T follicular helper cell (primary cell): ENCODE measurements around the gene POM121.
"Not testable (repeated sequence)": the region's sequence is repeated elsewhere in the genome, so short reads cannot be mapped to it uniquely, and the experiment has no call there.

Experiments used
- DNase-seq: peaks from one replicate; pipeline ENCODE4 v3.0.0-alpha.2; 2020; ENCODE audit warnings: low read depth

POM121 gene

GRCh38 chr7:72949276-72949675 lies 24.4 kb downstream of the POM121 start:
- DNase-seq = not testable (repeated sequence)

GRCh38 chr7:72949686-72950085 lies 24.8 kb downstream of the POM121 start:
- DNase-seq = not testable (repeated sequence)

- not testable (repeated sequence) for DNase-seq
Measured at GRCh38 chr7:72950432-72950831, 25.5 kb downstream of the POM121 start.

- not testable (repeated sequence) for DNase-seq
Measured at GRCh38 chr7:72953901-72954562, 29.1 kb downstream of the POM121 start.

- DNase-seq = not testable (repeated sequence)
Measured at GRCh38 chr7:72954563-72955198, 29.8 kb downstream of the POM121 start.

- DNase-seq = not testable (repeated sequence)
Measured at GRCh38 chr7:72960029-72960428, 35.1 kb downstream of the POM121 start.

- DNase-seq = not testable (repeated sequence)
Measured at GRCh38 chr7:72960626-72961345, 35.9 kb downstream of the POM121 start.

GRCh38 chr7:72961346-72961650 lies 36.4 kb downstream of the POM121 start:
- DNase-seq = not testable (repeated sequence)

GRCh38 chr7:72963056-72963455 lies 38.2 kb downstream of the POM121 start:
- DNase-seq = not testable (repeated sequence)

GRCh38 chr7:72965186-72965975 lies 40.5 kb downstream of the POM121 start:
- not testable (repeated sequence) for DNase-seq

- not testable (repeated sequence) for DNase-seq
Measured at GRCh38 chr7:72966892-72967291, 42.0 kb downstream of the POM121 start.

- not testable (repeated sequence) for DNase-seq
Measured at GRCh38 chr7:72968980-72969516, 44.2 kb downstream of the POM121 start, which contains the start of gene TRIM74. TRIM74 (minus strand) TSS chr7:72969466; CDS start chr7:72966157, 3,309 bp downstream.

- DNase-seq = not testable (repeated sequence)
Measured at GRCh38 chr7:72969688-72970087, 44.8 kb downstream of the POM121 start.

GRCh38 chr7:72971505-72971904 lies 46.6 kb downstream of the POM121 start:
- not testable (repeated sequence) for DNase-seq

GRCh38 chr7:72974781-72975180 lies 49.9 kb downstream of the POM121 start:
- DNase-seq = not testable (repeated sequence)

- DNase-seq = not testable (repeated sequence)
Measured at GRCh38 chr7:72975656-72976286, 50.9 kb downstream of the POM121 start.

GRCh38 chr7:72976434-72976833 lies 51.5 kb downstream of the POM121 start:
- not testable (repeated sequence) for DNase-seq

GRCh38 chr7:72980382-72980781 lies 55.5 kb downstream of the POM121 start:
- not testable (repeated sequence) for DNase-seq

- DNase-seq = not testable (repeated sequence)
Measured at GRCh38 chr7:72982084-72982483, 57.2 kb downstream of the POM121 start.

- not testable (repeated sequence) for DNase-seq
Measured at GRCh38 chr7:72990146-72990913, 65.4 kb downstream of the POM121 start.
